CD4-positive, alpha-beta T cell treated with Interleukin-10 for 1 hour (primary cell): Measurements from ENCODE around the gene PAK4.

Experiments used
- DNase-seq: peaks from one replicate; pipeline ENCODE4 v3.0.0-alpha.2; 2020

The PAK4 gene

DNA sequence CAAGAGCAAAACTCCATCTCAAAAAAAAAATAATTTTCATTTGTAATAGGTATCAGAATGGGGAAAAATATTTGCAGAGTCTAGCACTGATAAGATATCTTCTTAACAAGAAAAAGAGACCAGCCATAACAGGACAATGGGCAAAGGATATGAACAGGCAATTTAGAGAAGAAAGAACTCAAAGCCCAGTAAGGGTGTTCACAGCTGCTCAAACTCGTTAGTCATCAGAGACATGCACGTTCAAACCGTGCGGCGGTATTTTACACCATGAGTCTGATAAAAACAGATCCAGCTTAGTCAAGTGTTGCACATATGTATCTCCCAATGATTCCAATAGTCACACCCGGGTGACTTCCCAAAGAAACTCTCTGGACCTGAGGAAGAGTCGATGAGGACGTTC, 57.5 kb downstream of the PAK4 start:
- no peak for DNase-seq

DNA sequence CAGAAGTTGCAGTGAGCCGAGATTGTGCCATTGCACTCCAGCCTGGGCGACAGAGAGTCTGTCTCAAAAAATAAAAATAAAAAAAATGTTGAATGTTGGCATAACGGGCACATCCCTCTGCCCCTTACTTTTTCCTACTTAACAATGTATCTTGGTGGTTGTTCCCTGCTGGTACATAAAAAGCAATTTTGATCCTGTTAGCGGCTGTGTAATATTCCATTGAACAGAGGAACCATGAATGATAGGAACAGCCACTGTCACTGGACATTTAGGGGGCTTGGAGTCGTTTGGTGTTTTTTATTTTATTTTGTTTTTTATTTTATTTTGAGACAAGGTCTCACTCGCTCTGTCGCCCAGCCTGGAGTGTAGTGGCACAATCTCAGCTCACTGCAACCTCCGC, 60.8 kb downstream of the PAK4 start:
- no peak for DNase-seq

DNA sequence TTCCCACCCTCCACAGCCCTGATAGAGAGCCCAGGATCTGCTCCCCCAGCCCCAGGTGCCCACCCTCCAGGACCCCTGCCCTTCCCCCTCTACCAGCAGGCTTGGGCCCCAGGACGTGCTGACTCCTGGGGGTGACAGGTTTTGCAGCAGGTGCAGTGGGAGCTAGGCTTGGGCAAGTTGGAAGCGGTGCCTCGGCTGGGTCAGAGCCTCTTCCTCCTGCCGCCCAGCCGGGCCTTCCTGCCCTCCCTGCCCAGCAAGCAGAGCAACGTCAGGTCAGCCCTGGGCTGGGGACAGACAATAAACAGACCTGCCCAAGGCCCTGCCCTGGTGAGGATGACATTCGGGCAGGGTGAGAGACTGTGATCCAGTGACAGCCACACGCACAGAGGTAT, 62.0 kb downstream of the PAK4 start:
- no peak for DNase-seq

DNA sequence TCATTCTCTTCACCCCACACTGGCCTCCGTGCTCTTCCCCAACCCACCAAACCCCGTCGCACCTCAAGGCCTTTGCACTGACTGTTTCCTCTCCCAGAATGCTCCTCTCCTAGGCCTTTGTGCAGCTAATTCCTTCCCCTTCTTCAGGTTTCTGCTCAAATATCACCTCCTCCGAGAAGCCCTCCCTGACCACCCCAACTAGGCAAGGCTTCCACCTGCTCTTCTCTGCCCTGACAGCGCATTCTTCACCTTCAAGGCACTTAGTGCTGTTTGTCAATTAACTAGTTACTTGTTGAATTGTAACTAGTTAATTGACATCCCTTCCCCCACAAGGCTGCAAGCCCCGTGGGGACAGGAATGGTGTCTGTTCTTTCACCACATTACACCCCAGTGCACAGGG, 63.4 kb downstream of the PAK4 start:
- DNase-seq: no peak

DNA sequence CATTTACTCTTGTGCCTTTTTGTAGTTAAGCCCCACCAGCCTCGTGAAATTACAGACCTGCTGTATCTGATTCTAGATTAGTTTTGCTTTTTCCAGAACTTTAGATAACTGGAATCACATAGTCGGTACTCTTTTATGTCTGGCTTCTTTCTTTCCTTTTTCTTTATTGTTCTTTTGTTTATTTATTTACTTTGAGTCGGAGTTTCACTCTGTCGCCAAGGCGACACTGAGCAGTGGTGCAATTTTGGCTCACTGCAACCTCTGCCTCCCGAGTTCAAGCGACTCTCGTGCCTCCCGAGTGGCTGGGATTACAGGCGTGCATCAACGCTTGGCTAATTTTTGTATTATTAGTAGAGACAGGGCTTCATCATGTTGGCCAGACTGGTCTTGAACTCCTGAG, 65.2 kb downstream of the PAK4 start:
- no peak for DNase-seq

DNA sequence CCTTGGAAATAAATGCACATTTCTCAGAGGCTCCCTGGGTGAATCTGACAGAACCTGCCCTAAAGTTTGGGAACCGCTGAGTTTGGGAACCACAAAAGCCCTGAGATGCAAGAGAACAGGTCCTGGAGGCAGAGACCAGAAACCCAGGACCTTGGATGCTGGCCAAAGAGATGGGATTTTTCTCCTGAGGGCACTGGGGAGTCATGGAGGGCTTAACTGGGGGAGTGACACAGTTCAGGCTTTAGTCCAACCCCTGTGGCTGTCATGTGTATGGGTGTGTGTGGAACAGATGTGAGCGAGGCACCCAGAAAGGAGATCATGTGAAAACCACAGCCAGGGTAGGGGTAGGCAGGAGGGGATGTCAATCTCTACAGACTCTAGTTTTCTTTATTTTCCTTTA, 67.3 kb downstream of the PAK4 start:
- DNase-seq: no peak

DNA sequence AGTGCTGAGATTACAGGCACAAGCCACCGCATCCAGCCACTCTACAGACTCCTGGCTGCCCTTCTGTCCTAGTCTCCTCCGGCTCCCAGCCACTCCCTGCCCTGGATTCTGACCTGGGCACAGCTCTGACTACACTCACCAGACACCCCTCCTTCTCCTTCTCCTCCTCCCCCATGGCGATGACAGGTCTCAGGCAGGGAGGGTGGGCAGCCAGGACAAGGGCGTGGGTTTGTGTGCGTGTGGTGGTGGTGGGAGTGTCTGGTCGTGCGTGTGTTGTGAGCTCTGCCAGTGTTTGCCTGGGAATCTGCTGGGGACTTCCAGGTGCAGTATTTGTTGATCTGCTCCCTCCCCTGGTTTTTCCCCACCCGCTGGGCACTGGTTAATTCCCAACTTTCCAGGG, 68.2 kb downstream of the PAK4 start:
- DNase-seq: no peak

DNA sequence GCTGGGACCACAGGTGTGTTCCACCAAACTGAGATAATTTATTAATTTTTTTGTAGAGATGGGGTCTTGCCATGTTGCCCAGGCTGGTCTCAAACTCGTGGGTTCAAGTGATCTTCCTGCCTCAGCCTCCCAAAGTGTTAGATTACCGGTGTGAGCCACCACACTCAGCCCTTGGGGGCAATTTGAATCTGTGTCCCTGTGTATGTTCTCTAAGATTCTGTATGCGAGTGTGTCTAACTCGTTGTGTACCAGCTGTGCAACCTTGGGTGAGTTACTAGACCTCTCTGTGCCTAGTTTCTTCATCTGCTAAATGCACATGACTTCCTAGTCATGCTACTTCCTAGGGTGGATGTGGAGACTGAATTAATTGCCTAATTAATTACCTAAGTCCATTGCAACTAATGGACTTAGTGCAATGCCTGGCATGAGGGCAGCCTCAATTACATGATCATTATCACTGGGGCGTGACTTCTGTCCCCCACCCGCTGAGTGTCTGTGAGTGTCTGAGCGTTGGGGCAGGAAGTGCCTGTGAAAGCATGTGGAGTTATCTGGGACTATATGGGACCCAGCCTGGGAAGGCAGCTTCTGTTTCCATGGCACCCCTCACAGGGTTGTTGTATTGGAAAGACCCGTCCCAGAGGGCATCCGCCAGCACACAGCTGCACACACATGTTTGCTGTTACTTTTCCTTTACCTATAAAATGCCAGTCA, 69.4 kb downstream of the PAK4 start:
- DNase-seq: no peak

DNA sequence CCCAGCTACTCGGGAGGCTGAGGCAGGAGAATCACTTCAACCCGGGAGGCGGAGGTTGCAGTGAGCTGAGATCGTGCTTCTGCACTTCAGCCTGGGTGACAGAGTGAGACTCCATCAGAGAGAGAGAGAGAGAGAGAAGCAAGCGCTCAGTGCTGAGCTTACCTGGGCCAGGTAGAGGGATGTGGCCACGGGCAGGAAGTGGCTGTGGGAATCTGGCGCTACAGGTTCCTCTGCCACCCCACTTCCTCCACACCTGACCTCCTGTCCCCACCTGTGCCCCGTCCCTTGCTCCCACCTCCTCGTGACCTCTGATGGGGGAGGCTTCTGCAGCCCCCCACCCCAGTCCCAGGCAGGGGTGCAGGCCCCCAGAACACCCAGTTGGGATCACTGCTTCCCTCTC, 70.2 kb downstream of the PAK4 start:
- peak; percentile 18 for DNase-seq

DNA sequence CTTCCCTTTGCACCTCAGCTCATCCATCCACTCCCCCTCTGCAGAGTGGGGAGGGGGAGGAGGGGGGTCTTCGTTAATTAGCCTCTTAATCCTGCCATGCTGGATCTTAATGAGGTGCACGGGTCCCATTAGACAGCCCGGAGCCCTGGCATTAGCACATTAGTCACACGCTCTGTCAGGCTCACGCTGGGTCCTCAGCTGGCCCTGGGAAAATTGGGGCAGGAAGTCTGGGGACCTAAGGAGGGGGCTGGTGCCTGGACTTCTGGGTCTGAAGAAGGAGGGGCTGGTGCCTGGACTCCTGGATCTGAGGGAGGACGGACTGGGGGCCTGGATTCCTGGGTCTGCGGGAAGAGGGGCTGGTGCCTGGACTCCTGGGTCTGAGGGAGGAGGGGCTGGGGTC, 70.7 kb downstream of the PAK4 start:
- DNase-seq: no peak

DNA sequence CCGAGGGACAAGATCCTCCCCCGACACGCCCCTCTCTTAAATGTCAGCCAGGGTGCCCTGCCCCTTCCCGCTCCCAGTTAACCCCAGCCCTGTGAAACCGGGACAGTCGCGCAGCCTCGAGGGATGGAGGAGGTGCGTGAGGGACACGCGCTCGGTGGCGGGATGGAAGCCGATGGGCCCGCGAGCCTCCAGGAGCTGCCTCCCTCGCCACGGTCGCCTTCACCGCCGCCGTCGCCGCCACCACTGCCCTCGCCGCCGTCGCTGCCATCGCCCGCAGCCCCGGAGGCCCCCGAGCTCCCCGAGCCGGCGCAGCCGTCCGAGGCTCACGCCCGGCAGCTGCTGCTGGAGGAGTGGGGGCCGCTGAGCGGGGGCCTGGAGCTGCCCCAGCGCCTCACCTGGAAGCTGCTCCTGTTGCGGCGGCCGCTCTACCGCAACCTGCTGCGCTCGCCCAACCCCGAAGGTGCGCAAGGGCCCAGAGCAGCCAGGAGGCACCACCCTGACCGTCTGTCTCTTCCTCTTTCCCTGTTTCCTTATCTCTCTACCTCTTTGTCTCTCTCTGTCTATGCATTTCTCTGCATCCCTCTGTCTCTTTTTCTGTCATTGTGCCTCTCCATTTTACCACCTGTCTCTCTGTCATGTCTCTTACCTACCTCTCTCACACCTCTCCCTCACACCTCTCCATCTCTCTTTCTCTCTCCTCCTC, 71.4 kb downstream of the PAK4 start, which contains the start of gene NCCRP1:
TSS of gene NCCRP1 (plus strand) at position 105 of the 703 bp plus-strand sequence. CDS start at position 124, 19 bp downstream.
- no peak for DNase-seq

DNA sequence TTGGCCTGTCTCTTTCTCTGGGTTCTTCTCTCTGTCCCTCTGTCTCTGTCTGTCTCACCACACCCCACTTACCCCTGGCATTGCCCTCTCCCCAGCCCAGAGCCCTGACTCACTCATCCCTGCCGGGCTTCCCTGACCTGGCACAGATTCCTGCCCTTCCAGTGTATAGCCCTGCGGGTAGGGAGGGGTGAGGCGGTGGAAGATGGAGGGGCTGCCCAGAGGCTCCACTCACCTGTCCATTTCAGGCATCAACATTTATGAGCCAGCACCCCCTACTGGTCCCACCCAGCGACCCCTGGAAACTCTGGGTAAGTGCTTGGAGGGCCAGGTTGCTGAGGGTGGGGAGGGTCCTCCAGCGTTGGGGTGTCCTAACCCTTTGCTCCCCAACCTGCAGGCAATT, 72.2 kb downstream of the PAK4 start:
- no peak for DNase-seq

DNA sequence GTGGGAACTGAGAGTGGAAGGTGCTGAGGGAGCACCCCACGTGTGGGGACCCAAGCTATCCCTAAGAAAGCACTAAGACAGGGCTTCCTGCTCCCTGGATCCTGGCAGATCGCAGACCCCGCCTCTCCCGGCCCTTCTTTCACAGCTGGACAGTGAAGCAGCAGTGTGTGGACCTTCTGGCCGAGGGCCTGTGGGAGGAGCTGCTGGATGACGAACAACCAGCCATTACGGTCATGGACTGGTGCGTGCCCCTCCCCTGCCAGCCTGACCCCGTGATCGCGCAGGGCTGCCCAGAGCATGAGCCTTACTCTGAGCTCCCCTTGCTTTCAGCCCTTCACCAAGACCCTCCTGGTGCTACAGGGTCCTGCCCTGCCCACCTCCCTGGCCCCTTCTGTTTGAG, 73.4 kb downstream of the PAK4 start:
- DNase-seq: no peak

DNA sequence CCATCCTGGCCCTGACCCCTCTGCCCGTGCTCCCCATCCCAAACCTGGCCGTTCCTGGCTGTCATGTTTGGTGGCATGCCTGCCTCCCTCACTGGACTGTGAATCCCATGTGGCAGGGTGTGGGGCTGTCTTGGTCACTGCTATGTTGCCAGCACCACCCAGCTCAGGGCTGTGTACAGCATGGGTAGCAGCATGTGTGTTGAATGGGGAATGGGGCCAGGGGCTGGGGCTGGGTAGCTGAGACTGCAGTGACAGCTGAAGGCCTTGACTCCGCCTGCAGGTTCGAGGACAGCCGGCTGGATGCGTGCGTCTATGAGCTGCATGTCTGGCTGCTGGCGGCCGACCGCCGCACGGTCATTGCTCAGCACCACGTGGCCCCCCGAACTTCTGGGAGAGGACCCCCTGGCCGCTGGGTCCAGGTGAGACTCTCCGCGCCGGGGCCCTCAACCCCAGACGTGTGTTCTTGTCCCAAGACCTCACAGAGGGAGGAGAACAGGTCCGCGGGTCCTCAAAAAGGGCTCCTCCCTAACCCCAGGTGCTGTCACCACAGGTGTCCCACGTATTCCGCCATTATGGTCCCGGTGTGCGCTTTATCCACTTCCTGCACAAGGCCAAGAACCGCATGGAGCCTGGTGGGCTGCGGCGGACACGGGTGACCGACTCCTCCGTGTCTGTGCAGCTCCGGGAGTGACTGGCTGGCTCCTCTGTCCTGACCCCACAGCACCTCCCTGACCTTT, 74.6 kb downstream of the PAK4 start:
- DNase-seq: no peak

DNA sequence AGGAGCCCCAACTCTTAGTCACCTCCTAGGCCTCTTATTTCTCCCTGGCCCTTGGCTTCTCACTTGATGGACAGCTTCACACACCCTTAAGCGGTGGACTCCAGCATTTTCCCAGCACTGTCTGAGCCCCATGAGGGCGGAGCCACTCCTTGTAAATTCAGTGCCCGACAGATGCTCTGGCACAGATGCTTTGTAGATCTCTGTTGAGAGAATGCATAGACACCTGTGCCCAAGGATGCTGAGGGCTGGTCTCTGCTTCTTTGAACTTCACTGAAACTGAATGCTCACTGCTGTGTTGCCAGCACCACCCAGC, 75.2 kb downstream of the PAK4 start:
- no peak for DNase-seq

DNA sequence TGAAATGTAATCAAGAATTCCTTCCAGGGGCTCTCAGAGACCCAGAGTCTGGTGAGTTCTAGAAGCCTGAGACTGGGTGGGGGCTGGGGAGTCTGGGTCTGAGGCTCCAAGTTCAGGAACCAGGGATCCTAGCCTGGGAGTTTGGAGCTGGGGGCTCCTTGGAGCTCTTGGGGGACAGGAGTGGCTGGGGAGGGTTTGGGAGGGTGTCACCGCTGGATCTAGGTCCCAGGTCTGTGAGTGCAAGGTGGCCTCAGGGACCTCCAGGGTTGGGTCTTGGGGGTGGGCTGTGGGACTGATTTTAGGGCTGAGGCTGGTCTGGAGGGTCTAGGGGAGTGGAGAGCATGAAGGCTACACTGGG, 77.4 kb downstream of the PAK4 start:
- no peak for DNase-seq

DNA sequence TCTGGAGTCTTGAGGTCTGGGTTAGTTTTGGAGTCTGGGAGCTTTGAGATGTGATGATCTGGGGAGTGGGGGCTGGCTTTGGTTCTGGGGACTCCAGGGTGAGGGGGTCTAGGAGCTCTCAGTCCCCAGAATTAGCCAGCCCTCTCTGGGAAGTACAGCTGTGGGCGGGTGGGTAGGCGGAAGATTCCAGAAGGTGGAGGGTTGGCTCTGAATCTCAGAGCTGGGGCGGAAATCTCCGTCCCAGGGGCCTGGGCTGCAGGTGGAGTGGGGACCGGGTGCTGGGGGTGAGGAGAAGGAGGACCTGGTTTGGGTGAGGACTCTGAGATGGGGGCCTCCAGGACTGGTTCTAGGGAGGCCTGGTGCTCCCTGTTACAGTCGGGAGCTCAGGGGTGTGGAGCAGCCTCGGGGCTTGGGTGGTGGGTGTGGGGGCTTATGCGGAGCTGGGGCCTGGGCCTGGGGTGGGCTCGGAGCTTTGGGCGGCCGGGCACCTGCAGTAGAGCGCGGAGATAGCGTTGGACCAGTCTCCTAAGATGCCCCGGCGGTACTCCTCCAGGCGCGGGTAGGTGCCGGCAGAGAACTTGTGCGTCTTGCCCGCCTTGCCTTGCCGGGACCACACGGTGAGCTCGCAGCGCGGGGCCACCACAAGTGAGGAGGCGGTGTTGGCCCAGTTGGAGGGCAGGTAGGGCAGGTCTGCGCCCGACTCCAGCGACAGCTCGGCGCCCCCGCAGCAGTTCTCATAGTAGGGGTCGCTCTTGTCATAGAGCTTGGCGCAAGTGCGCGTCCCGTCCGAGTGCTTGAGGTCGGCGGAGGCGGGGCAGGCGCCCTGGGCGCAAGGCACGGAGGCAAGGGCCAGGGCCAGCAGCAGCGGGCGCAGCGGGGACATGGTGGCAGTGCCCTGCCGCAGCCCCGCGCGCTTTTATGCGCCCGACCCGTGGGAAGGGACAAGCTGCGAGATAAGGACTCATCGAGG, 78.1 kb downstream of the PAK4 start, which contains the start of gene SYCN:
TSS of gene SYCN (minus strand) at position 892 of the 970 bp plus-strand sequence. CDS start at position 883, 9 bp downstream.
- no peak for DNase-seq

DNA sequence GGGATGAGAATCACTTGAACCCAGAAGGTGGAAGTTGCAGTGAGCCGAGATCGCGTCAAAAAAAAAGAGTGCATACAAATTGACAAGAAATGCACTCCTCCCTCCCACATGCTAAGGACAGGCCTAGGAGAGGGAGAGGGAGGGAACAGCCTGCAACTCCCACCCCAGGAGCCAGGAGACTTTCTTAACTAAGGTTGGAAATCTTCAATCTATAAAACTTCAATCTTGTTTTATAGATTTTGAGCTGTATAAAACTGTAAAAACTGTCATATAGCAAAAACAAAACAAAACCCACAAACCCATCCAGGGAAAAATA, 79.8 kb downstream of the PAK4 start:
- DNase-seq: no peak

DNA sequence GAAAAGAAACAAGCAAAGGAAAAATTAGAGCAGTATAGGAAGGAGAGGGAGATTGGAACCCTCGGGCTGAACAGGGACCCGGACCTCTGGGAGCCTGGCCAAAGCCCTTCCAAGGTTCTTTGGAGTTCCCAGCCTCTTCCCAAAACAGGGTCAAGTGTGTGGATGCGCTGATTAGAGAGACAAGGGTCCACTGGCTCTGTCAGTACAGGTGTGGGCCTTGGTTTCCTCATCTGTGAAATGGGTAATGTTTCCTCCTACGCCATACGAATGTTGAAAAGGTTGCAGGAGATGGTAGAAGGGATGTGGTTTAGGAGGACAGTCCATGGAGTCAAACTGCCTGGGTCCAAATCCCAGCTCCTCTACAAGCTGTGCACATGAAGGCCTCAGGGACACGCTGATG, 80.5 kb downstream of the PAK4 start:
- no peak for DNase-seq

DNA sequence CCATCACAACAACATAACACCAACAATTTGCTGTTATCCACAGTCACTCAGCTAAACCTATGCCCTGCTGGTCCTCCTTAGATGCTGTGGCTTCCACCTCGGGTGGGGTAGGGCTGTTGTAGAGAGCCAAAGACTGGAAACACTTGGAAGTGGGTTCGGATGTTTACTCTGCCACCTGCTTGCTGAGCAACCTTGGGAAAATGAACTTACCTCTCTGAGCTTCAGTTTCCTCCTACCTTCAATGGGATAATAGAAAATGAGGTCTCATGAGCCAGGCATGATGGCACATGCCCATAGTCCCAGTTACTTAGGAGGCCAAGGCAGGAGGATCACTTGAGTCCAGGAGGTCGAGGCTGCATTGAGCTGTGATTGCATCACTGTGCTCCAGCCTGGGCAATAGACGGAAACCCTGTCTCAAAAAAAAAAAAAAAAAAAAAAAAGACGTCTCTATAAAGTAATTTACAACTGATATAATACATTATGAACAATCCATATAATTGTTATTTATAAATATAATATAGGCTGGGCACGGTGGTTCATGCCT, 81.8 kb downstream of the PAK4 start:
- DNase-seq: no peak

DNA sequence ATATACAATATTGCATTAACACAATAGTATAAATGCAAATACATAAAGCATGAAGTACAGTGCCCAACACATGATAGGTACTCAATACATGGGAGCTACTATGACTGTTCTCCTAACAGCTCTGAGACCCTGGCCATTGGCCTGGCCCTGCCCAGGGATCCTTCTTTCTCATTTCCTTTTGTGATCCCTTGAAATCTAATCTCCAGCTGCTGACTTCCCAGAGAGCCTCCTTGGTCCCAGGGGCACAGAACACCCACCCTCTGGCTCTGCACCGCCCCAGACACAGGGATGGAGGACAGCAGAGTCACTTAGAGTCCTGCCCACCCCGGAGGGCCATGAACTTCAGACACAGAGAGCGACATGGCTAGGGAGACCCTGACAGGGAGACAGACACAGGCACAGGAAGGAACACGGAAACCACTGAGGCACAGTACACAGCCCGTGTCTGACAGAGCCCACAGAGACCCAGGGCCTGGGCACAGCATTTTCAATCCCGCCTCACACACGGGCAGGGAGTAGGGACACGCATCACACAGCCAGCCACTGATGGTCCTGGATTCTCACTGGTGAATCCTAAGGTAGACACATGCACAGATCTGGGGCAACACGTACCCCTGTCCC, 82.7 kb downstream of the PAK4 start:
- DNase-seq: no peak

DNA sequence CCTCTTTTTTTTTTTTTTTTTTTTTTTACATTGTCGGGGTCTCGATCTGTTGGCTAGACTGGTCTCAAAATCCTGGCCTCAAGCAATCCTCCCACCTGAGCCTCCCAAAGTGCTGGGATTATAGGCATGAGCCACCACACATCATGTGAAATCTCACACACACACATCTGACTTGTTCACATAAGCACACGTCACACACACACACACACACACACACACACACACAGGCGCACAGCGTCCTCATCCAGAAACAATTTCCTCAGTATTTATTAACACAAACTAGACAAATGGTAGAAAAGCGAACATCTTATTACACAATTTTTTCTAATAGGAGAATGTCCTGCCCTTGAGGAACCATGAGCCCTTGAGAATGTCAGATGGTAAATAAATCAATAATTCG, 83.6 kb downstream of the PAK4 start:
- no peak for DNase-seq
